GM10248 (cell line): ENCODE measurements around the gene B9D2.

Experiments
- CTCF ChIA-PET: fragments of 300-600 bp; sonication (Branson Sonifier 250); formaldehyde crosslinking; extraction: SDS; loops from one replicate; lab custom pipeline; 2021; ENCODE audit warnings: antibody characterized with exemption; lab: Yijun Ruan, JAX
- POLR2A ChIA-PET: fragments of 350-650 bp; sonication (Branson Sonifier 250); formaldehyde crosslinking; extraction: SDS; loops from one replicate; lab custom pipeline; 2020; ENCODE audit warnings: antibody characterized with exemption; lab: Yijun Ruan, JAX
- DNase-seq: peaks from one replicate; pipeline ENCODE4 v3.0.0; 2012; ENCODE audit errors: extremely low spot score
- TF ChIP-seq, protein P1 (sequence below): IDR thresholded peaks from 2 replicates; pipeline ENCODE4 v1.5.1; 2012; ENCODE audit warnings: mild to moderate bottlenecking, low read depth; ENCODE audit errors: extremely low read depth, missing control alignments, control extremely low read depth

The B9D2 gene

DNA sequence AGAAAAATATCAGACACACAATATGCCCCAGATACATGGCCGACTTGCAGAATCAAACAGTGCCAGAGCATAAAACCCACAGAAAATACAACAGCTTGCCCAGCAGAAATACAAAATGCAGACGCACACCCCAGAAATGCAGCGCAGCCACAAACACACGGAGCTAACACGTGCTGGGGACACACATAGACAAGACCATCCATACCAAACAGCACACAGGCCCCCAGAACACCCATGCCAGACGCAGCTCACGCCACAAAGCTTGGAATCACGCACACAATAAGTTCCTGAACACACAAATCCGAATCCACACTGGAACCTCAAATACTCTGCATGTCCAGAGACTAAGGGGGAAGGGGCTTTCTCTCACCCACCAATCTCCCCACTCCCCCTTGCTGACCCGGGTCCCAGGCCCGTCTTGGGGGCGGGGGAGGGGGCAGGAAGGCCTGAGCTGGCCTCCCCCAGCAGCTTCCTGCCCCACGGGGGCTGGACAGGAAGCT is 36.8 kb downstream of the B9D2 start:
- TF ChIP-seq, protein P1, sequence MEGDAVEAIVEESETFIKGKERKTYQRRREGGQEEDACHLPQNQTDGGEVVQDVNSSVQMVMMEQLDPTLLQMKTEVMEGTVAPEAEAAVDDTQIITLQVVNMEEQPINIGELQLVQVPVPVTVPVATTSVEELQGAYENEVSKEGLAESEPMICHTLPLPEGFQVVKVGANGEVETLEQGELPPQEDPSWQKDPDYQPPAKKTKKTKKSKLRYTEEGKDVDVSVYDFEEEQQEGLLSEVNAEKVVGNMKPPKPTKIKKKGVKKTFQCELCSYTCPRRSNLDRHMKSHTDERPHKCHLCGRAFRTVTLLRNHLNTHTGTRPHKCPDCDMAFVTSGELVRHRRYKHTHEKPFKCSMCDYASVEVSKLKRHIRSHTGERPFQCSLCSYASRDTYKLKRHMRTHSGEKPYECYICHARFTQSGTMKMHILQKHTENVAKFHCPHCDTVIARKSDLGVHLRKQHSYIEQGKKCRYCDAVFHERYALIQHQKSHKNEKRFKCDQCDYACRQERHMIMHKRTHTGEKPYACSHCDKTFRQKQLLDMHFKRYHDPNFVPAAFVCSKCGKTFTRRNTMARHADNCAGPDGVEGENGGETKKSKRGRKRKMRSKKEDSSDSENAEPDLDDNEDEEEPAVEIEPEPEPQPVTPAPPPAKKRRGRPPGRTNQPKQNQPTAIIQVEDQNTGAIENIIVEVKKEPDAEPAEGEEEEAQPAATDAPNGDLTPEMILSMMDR = no peak
- ChIA-PET CTCF (interaction anchor here (1.0 to 2.6 kb wide), 5 partner anchors 9 to 30 kb away, joined by 4 to 8 read pairs (median 7); partner anchors contain the start of gene TGFB1), POLR2A (interaction anchor here (0.7 to 1.1 kb wide), 2 partner anchors 9 to 14 kb away, joined by 3 to 6 read pairs; no protein-coding TSS in a partner anchor)
- DNase-seq = no peak

DNA sequence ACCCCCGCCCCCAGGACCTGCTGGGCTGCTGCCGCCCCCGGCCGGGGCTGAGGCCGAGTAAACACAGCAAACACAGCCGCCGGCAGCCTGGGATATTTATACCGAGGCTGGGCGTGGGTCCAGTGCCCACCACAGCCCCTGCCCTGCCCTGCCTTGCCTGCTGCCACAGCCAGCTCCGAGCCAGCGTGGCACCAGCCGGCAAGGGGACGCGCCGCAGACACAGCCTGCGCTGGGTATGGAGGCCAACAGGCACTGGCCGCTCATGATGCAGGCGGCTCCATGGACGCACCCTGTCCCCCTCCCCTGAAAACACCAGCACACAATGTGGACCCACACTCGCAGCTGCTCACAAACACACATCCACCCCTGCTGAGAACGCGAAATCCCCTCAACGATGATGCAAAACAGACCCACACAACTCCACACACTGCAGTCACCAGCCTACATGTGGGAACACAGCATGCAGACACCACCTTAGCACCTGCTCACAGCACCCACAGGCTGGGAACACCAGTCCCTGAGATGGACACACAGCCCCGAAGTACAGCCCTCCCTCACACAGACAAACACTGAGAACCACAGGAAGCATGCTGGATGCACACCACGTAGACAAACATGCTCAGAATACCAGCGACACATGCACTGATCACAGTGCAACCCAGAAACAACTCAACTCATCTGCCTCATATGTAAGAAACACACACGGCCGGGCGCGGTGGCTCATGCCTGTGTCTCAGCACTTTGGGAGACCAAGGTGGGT is 37.8 kb downstream of the B9D2 start:
- TF ChIP-seq, protein P1 = no peak
- ChIA-PET CTCF (interaction anchor here (1.1 to 3.4 kb wide), 4 partner anchors 18 to 26 kb away, joined by 3 to 14 read pairs (median 6); partner anchors contain the start of gene TGFB1), POLR2A (no interaction called here)
- DNase-seq = peak; percentile 74

DNA sequence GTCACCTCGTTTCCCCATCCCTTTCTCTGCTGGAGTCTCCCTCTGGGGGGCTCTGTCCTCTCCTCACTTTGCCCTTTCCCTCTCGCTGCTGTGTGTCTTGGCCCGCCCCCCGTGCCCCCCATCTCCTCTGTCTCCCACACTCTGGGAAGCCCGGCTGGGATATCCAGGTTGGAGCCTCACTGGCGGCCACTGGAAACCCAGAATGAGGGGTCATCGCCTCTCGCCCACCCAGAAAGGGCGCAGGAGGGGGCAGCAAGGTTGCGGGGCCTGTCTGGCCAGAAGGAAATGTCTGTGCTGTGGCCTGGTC is 38.4 kb downstream of the B9D2 start:
- ChIA-PET CTCF (interaction anchor here (1.1 to 3.4 kb wide), 4 partner anchors 17 to 27 kb away, joined by 3 to 14 read pairs (median 6); partner anchors contain the start of gene TGFB1), POLR2A (no interaction called here)
- DNase-seq = no peak
- TF ChIP-seq, protein P1 = no peak

DNA sequence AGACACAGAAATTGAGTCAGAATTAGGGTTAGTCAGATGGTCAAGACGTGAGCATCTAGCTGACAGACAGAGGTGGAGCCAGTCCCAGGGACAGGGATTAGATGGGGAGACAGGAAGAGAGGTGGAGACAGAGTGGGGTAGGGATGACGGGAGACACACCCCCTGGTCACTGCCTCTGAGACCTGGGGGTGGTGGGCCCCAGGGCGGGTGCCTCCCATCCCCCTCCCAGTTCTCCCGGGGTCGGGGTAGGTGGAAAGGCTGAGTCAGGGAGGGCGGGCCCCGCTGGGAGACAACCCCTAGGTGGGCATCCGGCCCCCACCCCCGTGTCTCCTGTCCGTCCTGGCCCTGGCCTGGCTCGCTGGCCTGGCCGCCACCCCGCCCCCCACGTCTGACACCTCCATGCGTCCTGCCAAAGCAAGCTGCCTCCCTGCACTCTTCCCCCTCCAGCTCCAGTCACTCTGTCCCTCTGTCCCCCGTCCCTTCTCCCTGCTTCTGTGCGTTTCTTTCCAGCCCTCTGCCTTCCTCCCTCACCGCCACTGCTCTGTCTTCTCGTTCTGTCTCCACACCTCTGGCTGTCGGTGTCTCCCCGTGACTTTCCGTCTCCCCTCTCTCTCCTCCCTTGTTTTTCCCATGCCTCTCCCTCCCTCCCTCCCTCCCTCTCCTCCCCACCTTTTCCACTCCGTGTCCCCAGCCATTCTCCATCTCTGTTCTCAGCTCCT is 38.9 kb downstream of the B9D2 start:
- CTCF ChIA-PET = interaction anchor here (1.1 to 3.4 kb wide), 4 partner anchors 17 to 27 kb away, joined by 3 to 14 read pairs (median 6); partner anchors contain the start of gene TGFB1
- POLR2A ChIA-PET = interaction anchor here (1.1 kb wide), 1 partner anchor 39 kb away, joined by 3 read pairs; the partner anchor contains the start of gene B9D2
- peak; percentile 33 for DNase-seq
- TF ChIP-seq, protein P1 = no peak

DNA sequence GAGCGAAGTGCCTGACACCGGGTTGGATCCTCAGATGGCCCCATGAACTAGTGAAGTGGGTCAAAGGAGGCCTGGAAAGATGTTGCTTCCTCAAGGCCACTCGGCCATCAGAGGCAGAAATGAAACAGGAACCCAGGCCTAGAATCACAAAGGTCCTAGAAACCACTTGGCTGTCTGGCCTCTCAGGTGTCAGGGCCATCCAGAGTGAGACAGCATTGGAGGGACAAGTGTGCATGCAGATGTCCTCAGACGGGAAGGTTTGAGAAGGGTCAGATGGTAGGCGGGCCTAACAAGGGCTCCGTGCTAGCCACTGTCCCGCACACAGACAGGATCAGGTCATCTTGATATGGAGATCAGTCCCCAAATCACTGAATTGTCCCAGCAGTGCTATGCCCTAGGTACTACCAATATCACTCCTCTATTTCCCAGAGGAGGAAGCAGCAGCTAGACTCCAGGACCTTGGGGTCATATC is 39.7 kb downstream of the B9D2 start:
- POLR2A ChIA-PET = interaction anchor here (1.1 kb wide), 1 partner anchor 40 kb away, joined by 3 read pairs; the partner anchor contains the start of gene B9D2
- DNase-seq = peak; percentile 23
- TF ChIP-seq, protein P1 = no peak
- CTCF ChIA-PET = interaction anchor here (3.4 kb wide), 1 partner anchor 28 kb away, joined by 14 read pairs; the partner anchor contains the start of gene TGFB1

DNA sequence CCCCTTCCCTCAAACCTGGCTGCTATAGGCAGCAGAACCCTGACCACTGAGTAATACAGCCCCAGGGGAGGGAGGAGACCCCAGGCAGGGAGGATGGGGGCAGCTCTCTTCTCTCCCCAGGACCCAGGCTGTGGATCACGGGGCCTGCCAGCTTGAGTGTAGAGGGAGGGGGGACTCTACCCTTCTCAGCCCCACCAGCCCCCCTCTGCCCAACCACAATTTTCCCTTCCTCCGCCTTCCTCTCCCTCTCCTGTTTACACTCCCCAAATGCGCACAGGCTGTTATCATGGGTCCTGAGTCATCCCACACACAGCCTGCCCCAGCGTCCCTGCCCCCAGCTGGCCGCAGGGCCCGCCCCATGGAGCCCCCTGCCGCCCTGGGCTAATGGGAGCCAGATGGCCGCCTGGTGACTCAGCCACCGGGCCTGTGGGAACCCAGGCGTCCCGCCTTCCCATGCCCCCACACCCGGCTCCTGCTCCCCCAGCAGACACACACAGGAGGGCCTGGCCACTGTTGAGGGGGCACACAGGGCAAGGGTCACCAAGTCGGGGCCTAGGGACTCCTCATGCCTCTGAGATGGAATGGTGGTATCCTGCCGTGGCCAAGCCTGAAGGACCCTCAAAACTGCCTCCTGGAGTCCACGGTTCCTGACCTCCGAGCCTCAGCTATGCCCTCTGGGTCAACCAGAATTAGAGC is 40.4 kb downstream of the B9D2 start:
- no peak for DNase-seq
- ChIA-PET POLR2A (interaction anchor here (1.1 kb wide), 1 partner anchor 41 kb away, joined by 3 read pairs; the partner anchor contains the start of gene B9D2), CTCF (interaction anchor here (0.9 to 3.4 kb wide), 3 partner anchors 15 to 29 kb away, joined by 3 to 14 read pairs (median 9); partner anchors contain the start of gene TGFB1)
- TF ChIP-seq, protein P1 = no peak
